NCI-H2227 (cell line): ENCODE measurements around the gene SPTA1.

ENCODE experiments used
- DNase-seq: peaks from one replicate; lab custom pipeline; 2025; ENCODE audit not compliant: unreplicated experiment; lab: John Stamatoyannopoulos, UW

The SPTA1 gene

GRCh38 chr1:158577561-158577960, 109.0 kb downstream of the SPTA1 start:
- no peak for DNase-seq

DNA sequence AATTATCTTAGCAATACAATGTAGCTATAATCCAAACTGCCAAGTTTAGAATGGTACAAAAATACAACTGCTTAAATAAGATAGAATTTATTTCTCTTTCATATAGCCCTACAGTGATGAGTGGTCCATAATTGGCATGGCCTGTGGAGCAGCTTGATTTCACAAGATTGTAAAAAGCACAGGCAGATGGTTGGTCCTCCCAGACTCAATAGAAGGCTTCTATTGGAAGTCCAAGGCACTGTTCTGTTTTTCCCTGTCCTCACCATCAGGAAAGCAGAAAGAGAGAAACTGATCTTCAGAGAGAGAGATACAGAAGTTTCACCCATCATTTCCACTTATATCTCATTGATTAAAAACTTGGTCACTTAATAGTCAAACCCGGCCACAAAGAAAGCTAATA, 114.3 kb downstream of the SPTA1 start:
- no peak for DNase-seq

- DNase-seq = no peak
These were observed 116.0 kb downstream of the SPTA1 start, which contains the start of gene OR6P1 for GRCh38 chr1:158570480-158570879. OR6P1 (minus strand) TSS chr1:158570580; CDS start chr1:158563604, 6,976 bp downstream.

- no peak for DNase-seq
These were observed 121.9 kb downstream of the SPTA1 start for GRCh38 chr1:158564608-158565007.

- DNase-seq = no peak
These were observed 122.7 kb downstream of the SPTA1 start for GRCh38 chr1:158563853-158564252.
